ENCODE data around the gene SLC30A7. TPM values are rescaled to one million over a fixed set of nuclear protein-coding genes. Genes with fewer than 3 reads are reported as not detected.

The SLC30A7 gene
- total and polyA plus RNA-seq, 2 of the 13 experiments (the other 11 are each of a cell fraction or from before 2014, with no cell fraction given), result 8.3 to 40.8 TPM

GRCh38 chr1:100894603-100895539, 1.0 kb upstream of the SLC30A7 start, which contains the start of gene EXTL2 (continued):
- TF ChIP-seq ZFP36 (IDR thresholded peaks at IDR 0.05; ENCODE audit: borderline replicate concordance, low read depth, low read length, partially characterized antibody) (no peak), MNT (IDR thresholded peaks at IDR 0.05) (peak; percentile 45), LRRFIP1 (CRISPR knock-in tag; conservative IDR thresholded peaks at IDR 0.05) (no peak), ZBTB8A (CRISPR knock-in tag; IDR thresholded peaks at IDR 0.05; ENCODE audit: borderline replicate concordance, low read depth) (no peak), ZFP1 (CRISPR knock-in tag; IDR thresholded peaks at IDR 0.05) (no peak), ZNF207 (IDR thresholded peaks at IDR 0.05; ENCODE audit: borderline replicate concordance) (no peak), GATAD1 (CRISPR knock-in tag; IDR thresholded peaks at IDR 0.05) (peak; percentile 66; the same call in 1 of the 2 replicates), BRF2 (CRISPR knock-in tag; IDR thresholded peaks at IDR 0.05) (no peak), SYNCRIP (IDR thresholded peaks at IDR 0.05; ENCODE audit: insufficient read depth, low read depth, low read length) (no peak), PBX3 (CRISPR knock-in tag; IDR thresholded peaks at IDR 0.05; ENCODE audit: borderline replicate concordance) (no peak), XBP1 (CRISPR knock-in tag; IDR thresholded peaks at IDR 0.05) (no peak), ZNF547 (CRISPR knock-in tag; IDR thresholded peaks at IDR 0.05) (0 out of 2 replicates have a peak, but pooled peaks have one; percentile 22), HIVEP1 (CRISPR knock-in tag; IDR thresholded peaks at IDR 0.05) (peak; percentile 14; the same call in 1 of the 2 replicates), BRD4 (CRISPR knock-in tag; IDR thresholded peaks at IDR 0.05) (no peak), ZNF878 (CRISPR knock-in tag; IDR thresholded peaks at IDR 0.05) (no peak), ZNF746 (CRISPR knock-in tag; IDR thresholded peaks at IDR 0.05) (no peak)
